Mucosa of stomach (tissue), 1 donor: ENCODE measurements around the gene DIAPH3.

ENCODE experiments used
- H3K27me3 ChIP-seq: one replicate; pipeline ENCODE4 v1.7.0; 2013; ENCODE audit warnings: mild to moderate bottlenecking, low read length; ENCODE audit not compliant: control insufficient read depth, insufficient read depth
- H3K36me3 ChIP-seq: one replicate; pipeline ENCODE4 v1.7.0; 2013; ENCODE audit warnings: low read length; ENCODE audit not compliant: control insufficient read depth, insufficient read depth
- H3K4me1 ChIP-seq: one replicate; pipeline ENCODE4 v1.7.0; 2013; ENCODE audit warnings: mild to moderate bottlenecking, low read length; ENCODE audit not compliant: control insufficient read depth, insufficient read depth
- H3K4me3 ChIP-seq: one replicate; pipeline ENCODE4 v1.7.0; 2013; ENCODE audit warnings: low read length
- H3K9ac ChIP-seq: one replicate; pipeline ENCODE4 v1.7.0; 2013; ENCODE audit warnings: mild to moderate bottlenecking, low read length, moderate library complexity
- H3K9me3 ChIP-seq: one replicate; pipeline ENCODE4 v1.7.0; 2013; ENCODE audit warnings: mild to moderate bottlenecking, low read length, moderate library complexity; ENCODE audit not compliant: control insufficient read depth
- donor health status: Pancreatic carcinoma.

DIAPH3 gene

GRCh38 chr13:60000976-60001375, 162.8 kb downstream of the DIAPH3 start:
- H3K9ac ChIP-seq: no peak overlapping the region
- no peak overlapping the region for H3K4me3 ChIP-seq
- no peaks in the 10 kb centered on the region for H3K4me1 ChIP-seq
- H3K27me3 ChIP-seq: no peaks in the 10 kb centered on the region
- H3K36me3 ChIP-seq: no peaks in the 10 kb centered on the region
- H3K9me3 ChIP-seq: no peaks in the 10 kb centered on the region

DNA sequence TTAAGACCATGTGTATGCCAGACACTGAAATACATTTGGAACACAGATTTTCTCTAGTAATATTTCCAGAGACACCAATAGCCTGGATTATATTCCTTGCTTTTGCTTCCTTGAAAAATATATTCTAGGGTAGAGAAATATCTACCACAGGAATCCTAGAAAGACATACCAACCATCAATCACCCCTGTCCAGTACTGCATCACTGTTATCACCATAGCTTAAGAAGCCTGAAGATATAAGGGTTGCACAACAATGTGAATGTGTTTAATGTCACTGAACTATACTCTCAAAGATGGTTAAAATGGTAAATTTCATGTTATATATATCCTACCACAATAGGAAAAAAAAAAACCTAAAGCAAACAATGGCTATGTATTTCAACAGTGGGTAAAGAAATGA, 163.6 kb downstream of the DIAPH3 start:
- Histone ChIP-seq H3K9me3 (no peaks in the 10 kb centered on the region), H3K27me3 (no peaks in the 10 kb centered on the region), H3K4me1 (no peaks in the 10 kb centered on the region), H3K4me3 (no peak overlapping the region), H3K9ac (no peak overlapping the region), H3K36me3 (no peaks in the 10 kb centered on the region)

- Histone ChIP-seq H3K4me1 (no peaks in the 10 kb centered on the region), H3K9me3 (no peaks in the 10 kb centered on the region), H3K36me3 (no peaks in the 10 kb centered on the region), H3K27me3 (no peaks in the 10 kb centered on the region), H3K4me3 (no peak overlapping the region), H3K9ac (no peak overlapping the region)
Measured at GRCh38 chr13:59997976-59998375, 165.8 kb downstream of the DIAPH3 start.

DNA sequence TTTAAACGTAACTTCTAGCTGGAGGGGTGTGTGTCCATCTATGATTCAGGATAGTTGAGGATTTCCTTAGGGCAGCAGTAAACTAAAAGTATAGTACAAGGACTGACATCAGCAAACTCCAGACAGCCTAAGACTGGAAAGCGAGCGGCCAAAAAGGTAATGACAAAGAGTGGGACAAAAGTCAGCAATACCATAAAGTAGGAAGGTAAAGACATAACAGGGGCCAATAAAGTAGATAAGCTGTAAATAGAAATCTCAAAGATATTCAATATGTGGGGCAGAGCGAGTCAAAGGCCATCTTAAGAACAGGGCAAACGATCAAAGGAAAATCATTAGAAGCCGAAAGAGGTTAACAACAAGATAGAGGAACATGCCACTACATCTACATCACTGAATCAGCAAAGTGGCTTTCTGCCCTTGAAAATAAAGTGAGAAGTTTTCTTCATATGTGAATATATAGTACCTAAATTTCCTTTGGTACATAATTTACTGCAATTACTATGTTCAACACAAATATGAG, 167.2 kb downstream of the DIAPH3 start:
- Histone ChIP-seq H3K9ac (no peak overlapping the region), H3K36me3 (no peaks in the 10 kb centered on the region), H3K4me3 (no peak overlapping the region), H3K27me3 (no peaks in the 10 kb centered on the region), H3K4me1 (no peaks in the 10 kb centered on the region), H3K9me3 (no peaks in the 10 kb centered on the region)

- H3K27me3 ChIP-seq: no peaks in the 10 kb centered on the region
- H3K9me3 ChIP-seq: no peaks in the 10 kb centered on the region
- H3K36me3 ChIP-seq: no peaks in the 10 kb centered on the region
- no peaks in the 10 kb centered on the region for H3K4me1 ChIP-seq
- H3K4me3 ChIP-seq: no peak overlapping the region
- H3K9ac ChIP-seq: no peak overlapping the region
Measured at GRCh38 chr13:59991395-59991794, 172.3 kb downstream of the DIAPH3 start.

- Histone ChIP-seq H3K9me3 (no peaks in the 10 kb centered on the region), H3K4me3 (no peak overlapping the region), H3K9ac (no peak overlapping the region), H3K4me1 (no peaks in the 10 kb centered on the region), H3K36me3 (no peaks in the 10 kb centered on the region), H3K27me3 (no peaks in the 10 kb centered on the region)
Measured at GRCh38 chr13:59982631-59983382, 180.9 kb downstream of the DIAPH3 start.

- no peaks in the 10 kb centered on the region for H3K4me1 ChIP-seq
- no peak overlapping the region for H3K4me3 ChIP-seq
- no peaks in the 10 kb centered on the region for H3K36me3 ChIP-seq
- H3K9me3 ChIP-seq: no peaks in the 10 kb centered on the region
- H3K27me3 ChIP-seq: no peaks in the 10 kb centered on the region
- H3K9ac ChIP-seq: no peak overlapping the region
Measured at GRCh38 chr13:59979589-59979988, 184.1 kb downstream of the DIAPH3 start.

DNA sequence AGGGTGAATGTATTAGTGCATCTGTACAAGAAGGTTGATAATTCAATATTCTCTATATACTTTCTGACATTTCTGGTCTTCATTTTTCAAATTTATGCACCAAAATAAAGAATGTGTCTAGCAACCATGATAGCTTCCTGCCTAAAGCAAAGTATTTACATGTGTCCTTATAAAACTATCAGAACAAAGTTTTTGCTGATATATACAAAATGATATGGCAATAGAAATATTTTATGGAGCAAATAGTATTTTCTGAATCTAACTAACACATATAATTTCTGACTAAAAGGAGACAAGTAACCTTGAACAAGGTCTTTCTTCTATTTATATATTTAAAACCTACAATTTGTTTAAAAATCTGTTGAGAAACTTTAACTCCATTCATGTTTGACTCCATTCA, 184.9 kb downstream of the DIAPH3 start:
- no peaks in the 10 kb centered on the region for H3K4me1 ChIP-seq
- H3K9me3 ChIP-seq: no peaks in the 10 kb centered on the region
- no peaks in the 10 kb centered on the region for H3K36me3 ChIP-seq
- H3K27me3 ChIP-seq: no peaks in the 10 kb centered on the region
- no peak overlapping the region for H3K9ac ChIP-seq
- H3K4me3 ChIP-seq: no peak overlapping the region

GRCh38 chr13:59976856-59977255, 186.9 kb downstream of the DIAPH3 start:
- H3K27me3 ChIP-seq: no peaks in the 10 kb centered on the region
- no peaks in the 10 kb centered on the region for H3K4me1 ChIP-seq
- H3K36me3 ChIP-seq: no peaks in the 10 kb centered on the region
- no peak overlapping the region for H3K4me3 ChIP-seq
- H3K9ac ChIP-seq: no peak overlapping the region
- H3K9me3 ChIP-seq: no peaks in the 10 kb centered on the region

- Histone ChIP-seq H3K4me1 (no peaks in the 10 kb centered on the region), H3K27me3 (no peaks in the 10 kb centered on the region), H3K9ac (no peak overlapping the region), H3K4me3 (no peak overlapping the region), H3K9me3 (no peaks in the 10 kb centered on the region), H3K36me3 (no peaks in the 10 kb centered on the region)
Measured at GRCh38 chr13:59975807-59976435, 187.8 kb downstream of the DIAPH3 start.

GRCh38 chr13:59970847-59971246, 192.9 kb downstream of the DIAPH3 start:
- Histone ChIP-seq H3K9ac (no peak overlapping the region), H3K4me1 (no peaks in the 10 kb centered on the region), H3K27me3 (no peaks in the 10 kb centered on the region), H3K9me3 (no peaks in the 10 kb centered on the region), H3K36me3 (no peaks in the 10 kb centered on the region), H3K4me3 (no peak overlapping the region)

- Histone ChIP-seq H3K36me3 (no peaks in the 10 kb centered on the region), H3K9me3 (no peaks in the 10 kb centered on the region), H3K4me1 (peaks cover 3% of the 10 kb centered on the region), H3K9ac (no peak overlapping the region), H3K27me3 (no peaks in the 10 kb centered on the region), H3K4me3 (no peak overlapping the region)
Measured at GRCh38 chr13:59963827-59964226, 199.9 kb downstream of the DIAPH3 start.
